KG1 (cell line): ENCODE measurements around the gene CCDC180.
"Not testable (repeated sequence)": the region's sequence is repeated elsewhere in the genome, so short reads cannot be mapped to it uniquely, and the experiment has no call there.

ENCODE experiments used
- DNase-seq: peaks from one replicate; lab custom pipeline; 2025; lab: John Stamatoyannopoulos, UW

Gene CCDC180

DNA sequence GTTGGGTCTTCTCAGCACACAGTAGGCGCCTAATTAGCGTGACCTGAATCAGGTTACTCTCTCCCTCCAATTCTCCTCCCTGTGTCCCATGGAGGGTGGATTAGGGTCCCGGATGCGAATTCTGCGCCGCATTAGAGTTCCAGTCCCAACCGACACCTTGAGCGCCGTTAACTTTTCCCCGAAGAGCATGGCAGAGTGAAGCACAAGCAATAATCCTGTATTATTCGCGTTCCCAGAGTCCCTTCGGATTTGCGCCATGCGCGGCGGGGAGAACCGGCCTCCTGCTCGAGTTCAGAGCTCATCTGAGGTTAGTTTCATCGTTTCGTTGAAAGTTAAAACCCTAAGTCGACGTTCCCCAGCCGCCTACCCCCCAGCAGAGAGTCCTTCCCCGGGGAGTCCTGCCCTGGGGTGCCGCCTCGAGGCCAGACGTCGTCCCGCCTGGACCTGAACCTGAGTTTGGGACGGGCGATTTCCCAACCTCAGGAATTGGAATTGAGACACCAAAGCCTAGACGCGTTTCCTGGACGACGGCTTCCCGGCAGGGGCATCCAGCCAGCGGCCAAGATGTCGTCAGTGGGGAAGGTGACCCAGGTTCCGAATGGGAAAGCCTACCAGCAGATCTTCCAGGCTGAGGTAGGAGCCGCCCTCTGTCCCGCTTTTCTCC, at the start of gene CCDC180:
CCDC180 (plus strand) TSS at position 160 of the 664 bp plus-strand sequence; CDS start at position 565, 405 bp downstream.
- DNase-seq, result no peak

DNA sequence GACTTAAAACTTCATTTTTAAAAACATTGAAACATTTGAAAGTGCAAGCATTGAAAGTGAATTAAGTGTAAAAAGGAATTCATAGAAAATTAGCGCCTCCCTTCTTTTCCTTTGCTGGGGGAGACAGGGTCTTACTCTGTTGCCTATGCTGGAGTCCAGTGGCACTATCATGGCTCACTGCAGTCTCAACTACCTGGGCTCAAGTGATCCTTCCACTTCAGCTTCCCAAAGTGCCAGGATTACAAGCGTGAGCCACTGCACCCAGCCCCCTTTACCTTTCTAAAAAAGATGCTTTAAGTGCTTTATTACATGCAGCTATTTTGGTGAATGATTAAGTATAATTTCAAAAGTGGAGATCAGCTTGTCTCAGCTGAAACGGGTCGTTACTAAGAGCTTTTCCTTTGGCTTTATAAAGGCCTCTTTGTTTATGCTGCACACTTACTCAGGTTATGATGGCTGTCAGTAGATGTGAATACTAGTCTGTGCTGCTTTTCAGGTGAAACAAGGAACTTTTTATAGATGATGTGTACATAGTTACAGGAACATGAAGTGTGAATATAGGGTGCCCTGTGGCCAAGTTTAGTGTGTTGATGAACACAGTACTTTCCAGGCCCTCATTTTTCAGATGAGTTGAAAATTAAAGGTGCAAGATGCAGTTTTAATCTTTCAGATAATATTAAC, 47.5 kb upstream of the CCDC180 start:
- not testable (repeated sequence) for DNase-seq

DNA sequence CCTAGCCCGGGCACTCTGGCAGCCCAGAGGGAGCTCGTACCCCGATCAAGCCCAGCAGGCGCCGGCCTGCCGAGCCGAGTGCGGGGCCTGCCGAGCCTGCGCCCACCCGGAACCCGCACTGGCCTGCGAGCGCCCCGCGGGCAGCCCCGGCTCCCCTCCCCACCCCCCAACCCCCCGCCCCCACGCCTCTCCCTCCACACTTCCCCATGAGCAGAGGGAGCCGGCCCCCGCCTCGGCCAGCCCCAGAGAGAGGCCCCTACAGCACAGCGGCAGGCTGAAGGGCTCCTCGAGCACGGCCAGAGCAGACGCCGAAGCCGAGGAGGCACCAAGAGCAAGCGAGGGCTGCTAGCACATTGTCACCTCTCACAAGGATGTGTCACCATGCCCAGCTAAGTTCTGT, 36.2 kb upstream of the CCDC180 start:
- DNase-seq, result no peak

DNA sequence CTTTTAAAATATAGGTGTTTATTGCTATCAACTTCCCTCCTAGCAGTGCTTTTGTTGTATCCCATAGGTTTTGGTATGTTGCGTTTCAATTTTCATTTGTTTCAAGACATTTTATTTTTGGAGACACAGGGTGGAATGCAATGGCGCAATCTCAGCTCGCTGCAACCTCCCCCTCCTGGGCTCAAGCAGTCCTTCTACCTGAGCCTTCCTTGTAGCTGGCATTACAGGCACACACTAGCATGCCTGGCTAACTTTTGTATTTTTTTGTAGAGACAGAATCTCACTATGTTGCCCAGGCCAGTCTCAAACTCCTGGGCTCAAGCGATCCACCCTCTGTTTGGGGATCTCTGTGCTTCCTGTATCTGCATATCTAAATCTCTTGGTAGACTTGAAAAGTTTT, 35.4 kb upstream of the CCDC180 start:
- DNase-seq, result no peak

DNA sequence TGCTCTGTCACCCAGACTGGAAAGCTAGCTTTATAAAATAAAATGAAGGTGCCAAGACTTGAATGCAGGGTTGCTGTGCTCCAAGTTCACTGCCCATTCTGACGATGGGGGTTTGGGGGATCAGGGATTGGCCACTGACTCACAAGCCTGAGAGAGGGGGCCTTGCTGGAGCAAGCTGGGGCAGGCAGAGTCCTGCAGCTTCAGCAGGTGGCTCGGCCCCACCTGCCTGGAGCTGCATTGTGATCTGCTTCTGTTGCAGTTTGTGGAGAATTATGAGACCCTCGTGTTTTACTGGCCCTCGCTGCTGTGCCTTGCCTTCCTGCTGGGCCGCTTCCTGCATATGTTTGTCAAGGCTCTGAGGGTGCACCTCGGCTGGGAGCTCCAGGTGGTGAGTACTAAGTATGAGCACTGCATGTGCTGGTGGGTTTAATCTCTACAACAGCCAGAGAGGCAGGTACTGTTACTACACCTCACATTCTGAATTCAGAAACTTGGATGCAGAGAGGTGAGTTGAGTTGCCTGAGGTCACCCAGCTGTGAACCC, 31.1 kb upstream of the CCDC180 start:
- no peak for DNase-seq

DNA sequence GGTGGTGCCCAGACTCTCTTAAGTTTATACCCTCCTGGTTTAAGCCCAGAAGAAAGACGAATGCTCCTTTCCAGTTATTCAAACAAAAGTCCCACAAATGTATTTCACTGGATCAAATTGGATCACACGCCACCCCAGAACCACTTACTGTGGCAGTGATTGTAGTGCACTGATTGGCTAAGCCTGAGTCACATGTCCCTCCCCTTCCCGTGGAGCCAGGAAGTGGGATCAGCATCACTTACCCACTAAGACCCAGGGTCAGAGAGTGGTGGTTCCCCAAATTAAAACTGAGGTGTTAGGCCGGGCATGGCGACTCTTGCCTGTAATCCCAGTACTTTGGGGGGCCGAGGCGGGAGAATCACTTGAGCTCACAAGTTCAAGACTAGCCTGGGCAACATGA, 29.5 kb upstream of the CCDC180 start:
- DNase-seq, result no peak

DNA sequence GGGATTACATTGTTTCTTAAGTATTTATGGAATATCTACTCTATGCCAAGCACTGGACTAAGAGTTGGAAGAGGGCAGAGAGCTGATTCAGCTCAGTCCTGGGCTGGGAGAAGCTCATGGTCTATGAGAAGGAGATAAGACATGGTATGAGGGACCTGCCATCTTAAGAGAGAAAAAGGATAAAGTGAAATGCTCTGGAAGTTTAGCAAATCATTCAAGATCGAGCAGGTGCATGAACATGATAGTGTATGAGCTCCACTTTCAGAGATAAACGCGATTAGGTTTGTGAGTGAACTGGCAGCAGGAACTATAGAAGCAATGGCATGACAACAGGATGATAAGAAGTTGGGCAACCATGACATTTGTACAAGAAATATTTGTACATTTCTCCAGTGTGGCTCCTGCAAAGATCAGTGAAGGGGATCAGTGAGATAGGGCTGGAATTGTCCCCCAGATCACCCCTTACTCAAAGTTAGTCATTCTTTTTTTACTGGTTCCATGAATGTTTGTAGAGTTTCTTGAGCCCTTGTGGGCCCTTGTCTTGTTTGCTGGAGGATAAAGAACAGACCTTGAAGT, 26.6 kb upstream of the CCDC180 start:
- DNase-seq, result no peak

DNA sequence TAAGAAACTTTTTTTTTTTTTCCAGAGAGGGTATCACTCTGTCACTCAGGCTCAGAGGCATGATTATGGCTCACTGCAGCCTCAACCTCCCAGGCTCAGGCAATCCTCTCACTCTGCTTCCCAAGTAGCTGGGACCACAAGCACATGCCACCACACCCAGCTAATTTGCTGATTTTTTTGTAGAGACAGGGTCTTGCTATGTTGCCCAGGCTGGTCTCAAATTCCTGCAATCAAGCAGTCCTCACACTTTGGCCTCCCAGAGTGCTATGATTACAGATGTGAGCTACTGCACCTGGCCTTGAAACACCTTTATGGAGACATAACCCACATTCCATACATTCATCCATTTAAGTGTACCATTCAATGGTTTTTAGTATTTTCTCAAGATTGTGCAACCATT, 23.7 kb upstream of the CCDC180 start:
- DNase-seq, result no peak

DNA sequence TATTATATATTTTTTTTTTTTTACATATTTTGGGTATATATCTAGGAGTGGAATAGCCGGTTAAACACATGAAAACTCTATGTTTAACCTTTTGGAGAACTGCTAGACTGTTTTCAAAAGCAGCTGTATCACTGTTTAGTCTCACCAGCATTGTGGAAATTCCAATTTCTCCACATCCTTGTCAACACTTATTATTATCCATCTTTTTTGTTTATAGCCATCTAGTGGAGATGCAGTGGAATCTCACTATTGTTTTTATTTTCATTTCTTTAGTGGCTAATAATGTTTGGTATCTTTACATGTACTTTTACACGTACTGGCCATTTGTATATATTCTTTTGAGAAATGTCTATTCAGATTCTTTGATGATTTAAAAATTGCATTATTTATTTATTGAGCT, 22.7 kb upstream of the CCDC180 start:
- DNase-seq, result no peak

DNA sequence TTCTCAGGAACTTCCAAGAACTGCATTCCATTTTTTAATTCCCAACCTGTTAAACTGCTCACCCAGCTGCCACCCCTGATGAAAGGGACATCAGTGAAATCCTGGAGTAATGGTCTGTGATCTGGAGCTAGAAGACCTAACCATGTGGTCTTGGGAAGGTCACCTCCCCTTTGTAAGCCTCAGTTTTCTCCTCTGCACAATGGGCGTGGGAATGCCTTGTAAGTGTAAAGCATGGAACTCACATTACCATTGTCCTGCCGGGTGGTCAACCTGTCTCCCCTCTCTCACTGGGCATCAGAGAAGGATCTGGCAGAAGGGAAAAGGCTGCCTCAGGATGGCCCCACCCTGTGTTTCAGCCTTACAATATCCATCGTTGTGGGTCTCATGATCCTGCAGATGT, 15.3 kb upstream of the CCDC180 start:
- DNase-seq, result no peak

DNA sequence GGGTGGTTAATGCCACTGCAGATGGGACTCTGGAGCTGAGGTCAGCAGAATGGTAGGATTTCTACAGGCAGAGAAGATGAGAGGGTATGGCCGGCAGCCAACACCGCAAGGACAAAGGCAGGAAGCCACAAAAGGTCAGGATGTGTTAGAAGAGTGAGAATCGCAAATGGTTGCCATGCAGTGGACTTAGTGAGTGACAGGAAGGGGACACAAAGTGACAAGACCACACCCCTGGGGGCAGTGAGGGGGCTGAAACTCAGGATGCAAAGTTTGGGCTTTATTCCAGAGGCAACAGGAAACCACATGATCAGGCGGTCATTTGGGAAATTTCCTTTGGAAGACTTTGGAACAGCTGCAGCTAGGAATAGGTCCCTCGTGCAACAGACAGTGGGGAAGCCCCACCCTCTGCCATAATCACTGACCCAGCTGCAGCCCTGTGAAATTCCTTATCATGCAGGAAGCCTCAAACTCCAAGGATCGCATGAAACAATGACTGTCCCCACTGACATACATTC, 14.2 kb upstream of the CCDC180 start:
- DNase-seq, result no peak

DNA sequence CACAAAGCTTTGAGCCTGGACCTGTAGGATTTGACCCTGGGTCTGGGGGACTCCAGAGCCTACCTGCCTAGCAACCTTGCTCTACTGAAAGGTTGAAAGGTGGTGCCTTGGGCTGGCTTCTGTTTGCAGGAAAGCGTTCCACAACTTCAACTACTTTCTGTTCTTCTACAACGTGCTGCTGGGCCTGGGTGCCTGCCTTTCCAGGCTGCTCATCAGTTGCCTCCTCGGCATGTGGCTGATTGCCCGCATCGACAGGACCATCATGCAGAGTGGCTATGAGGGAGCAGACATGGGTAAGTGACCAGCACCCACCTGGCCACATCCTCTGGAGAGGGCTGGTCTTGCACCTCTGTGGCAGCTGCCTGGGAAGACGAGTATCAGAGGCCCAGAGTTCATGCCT, 13.6 kb upstream of the CCDC180 start:
- no peak for DNase-seq

DNA sequence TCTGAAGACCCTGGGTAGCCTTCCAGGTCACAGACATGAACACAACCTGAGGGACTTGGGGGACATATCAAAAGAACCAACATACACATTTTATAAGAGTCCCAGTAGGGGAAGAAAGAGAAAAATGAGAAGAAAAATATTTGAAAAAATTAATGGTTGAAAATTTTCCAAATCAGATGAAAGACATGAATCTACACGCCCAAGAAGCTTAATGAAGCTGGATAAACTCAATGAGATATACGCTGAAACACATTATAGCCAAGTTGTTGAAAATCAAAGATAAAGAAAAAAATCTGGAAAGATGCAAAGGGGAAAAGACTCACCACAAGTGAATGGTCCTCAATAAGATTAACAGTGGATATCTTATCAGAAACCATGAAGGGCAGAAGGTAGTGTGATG, 9.6 kb upstream of the CCDC180 start:
- DNase-seq, result no peak

DNA sequence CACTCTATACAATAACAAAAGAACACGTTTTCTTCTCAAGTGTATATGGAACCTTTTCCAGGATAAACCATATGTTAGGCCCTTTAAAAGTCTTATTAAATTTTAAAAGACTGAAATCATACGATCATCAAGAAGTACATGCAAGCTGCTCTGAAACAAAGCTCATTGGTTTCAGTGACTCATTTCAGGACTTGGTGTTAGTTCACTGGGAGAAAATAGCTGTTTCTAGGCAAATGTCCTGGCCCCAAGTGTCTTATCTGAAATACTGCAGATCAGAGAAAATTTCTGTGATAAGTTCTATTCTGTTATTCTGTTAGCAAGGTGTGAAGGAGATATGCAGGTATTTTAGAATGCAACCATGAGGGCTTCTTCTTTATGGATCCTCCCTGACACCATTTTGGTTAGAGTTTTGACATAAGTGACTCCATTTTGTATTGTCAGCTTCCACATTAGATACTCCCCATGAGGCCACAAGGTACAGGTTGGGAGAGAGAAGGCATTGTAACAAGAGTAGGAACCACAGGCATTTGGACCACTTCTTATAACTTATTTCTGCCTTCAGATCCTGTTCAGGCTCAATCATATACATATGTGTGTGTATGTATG, 7.5 kb upstream of the CCDC180 start:
- DNase-seq, result no peak

DNA sequence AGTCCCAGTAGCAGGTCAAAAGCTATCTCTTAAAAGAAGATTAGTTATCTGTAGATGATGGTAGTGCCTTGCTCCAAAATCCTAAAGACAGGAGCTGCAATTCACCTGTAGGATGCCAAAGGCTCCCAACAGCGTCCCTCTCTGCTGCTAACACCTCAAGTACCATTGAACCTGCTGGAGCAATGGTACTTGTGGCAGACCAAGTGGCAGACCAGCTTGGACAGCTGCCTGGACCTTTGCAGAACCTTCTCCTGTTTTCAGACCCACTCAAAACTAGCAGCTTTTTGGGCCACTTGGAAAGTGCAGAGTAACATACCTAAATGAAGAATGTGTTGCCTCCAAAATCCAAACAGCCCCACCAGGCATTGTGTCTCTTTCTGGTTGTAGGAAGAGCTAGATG, 6.9 kb upstream of the CCDC180 start:
- no peak for DNase-seq

DNA sequence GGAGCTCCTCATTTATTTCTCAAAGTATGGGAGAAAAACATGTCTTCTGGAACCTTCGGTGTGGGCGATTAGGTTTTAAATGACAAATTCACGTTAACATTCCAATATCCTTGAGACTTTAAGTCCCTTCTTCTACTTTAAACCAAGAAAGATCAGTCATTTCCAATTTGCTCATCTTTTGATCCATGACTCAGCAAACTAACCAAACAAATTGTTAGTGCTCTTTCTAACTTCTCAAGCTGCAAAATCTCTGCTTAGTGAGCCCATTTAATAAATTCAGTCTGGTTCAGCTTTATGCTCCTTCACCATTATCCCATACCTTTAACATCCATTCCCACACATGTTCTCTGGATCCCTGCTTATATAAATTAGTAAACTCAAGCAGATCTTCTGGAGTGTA, 5.5 kb upstream of the CCDC180 start:
- no peak for DNase-seq

DNA sequence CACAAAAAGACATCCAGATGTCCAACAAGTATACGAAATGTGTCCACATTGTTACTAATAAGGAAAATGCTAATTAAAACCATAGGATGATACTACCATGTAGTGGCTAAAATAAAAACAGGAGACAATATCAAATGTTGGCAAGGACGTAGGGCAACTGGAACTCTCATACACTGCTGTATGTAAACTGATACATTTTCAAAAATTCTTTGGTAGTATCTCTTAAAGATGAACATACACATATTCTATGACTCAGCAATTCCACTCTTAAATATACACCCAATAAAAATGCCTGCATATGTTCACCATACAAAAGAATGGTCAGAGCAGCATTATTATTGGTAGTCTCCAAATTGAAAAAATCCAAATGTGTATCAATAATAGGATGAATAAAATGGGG, 2.9 kb upstream of the CCDC180 start:
- DNase-seq, result no peak

DNA sequence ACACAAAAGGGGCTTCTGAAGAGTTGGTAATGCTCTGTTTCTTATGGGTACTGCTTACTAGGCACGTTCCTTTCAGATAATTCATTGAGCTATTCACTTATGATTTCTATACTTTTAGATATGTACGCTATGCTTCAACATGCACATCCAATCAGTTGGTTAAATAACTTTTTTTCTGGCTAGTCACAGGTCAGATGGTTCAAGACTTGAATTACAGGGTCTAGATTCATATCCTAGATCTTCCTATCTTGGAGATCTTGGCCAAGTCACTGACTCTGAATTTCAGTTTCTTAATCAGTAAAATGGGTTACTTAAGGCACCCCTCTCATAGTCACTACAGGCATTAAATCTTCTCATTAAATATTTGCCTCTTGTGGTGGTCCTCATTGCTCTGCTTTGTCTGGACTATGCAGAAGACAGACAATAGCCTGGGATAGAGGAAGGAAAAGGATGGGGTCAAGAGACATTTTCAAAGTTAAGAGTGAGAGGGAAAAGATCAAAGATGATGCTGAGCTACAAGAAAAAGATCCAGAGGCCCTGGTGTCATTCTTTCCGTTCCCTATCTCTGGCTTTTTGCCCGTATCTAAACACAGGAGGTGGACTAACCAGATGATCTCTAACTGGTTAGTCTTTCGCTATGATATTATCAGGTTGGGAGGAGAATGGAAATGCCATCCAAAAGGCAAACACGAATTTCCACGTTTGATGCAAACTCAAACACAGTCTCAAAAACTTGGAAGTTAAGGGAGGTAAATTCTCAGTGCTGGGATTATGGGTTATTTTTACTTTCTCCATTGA, 1.8 kb upstream of the CCDC180 start:
- no peak for DNase-seq

DNA sequence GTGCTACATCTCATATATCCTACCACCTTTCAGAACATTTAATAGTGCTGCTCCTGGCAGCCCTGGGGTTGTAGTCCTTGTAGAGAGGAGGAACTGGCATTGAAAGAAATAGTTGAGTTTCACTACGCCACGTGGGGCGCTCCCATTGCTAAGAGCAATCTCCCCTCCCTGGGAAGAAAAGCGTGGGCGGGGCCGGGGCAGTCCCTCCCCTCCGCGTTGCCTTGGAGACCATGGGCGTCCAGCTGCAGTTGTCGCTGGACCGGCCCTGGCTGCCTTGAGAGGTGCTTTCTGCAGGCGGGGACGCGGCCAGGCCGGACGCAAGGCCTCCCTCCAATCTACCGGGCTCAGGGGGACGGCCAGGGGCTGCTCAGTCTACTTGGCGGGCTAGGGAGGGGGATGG, 368 bp upstream of the CCDC180 start:
- DNase-seq, result no peak

DNA sequence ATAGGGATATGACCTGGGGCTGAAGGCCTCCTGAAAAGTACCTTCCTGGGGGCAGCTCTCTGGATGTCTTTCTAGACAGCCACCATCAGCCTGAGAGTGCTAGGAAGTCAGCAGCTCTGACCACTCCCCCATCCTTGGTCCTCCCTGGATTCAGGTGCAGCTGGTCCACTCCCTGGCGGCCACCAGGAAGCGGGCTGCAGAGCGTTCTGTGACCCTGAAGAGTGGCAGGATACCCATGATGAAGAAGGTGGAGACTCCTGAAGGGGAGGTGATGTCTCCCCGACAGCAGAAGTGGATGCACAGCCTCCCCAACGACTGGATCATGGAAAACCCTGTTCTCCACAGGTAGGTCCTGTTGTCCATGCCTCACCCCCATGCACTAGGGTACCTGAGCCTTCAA, 1.8 kb downstream of the CCDC180 start:
- DNase-seq, result no peak

DNA sequence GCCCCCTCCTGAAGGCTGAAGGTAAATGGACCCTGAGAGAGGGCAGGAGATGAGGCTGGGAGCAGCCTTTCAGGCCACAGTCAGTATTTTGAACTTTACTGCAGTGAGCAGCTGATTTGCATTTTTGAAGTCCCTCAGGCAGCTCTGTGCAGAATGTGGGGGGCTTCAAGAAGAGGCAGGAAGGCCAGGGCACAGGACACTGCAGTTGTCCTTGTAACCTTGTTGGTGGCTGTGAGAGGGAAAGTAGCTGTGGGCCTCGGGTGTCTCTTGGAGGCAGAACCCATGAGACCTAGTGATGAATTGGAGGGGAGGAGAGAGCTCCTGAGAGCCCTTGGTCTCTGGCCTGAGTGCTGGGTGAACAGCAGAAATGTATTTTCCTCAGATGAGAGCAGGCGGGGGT, 2.6 kb downstream of the CCDC180 start:
- DNase-seq, result no peak

DNA sequence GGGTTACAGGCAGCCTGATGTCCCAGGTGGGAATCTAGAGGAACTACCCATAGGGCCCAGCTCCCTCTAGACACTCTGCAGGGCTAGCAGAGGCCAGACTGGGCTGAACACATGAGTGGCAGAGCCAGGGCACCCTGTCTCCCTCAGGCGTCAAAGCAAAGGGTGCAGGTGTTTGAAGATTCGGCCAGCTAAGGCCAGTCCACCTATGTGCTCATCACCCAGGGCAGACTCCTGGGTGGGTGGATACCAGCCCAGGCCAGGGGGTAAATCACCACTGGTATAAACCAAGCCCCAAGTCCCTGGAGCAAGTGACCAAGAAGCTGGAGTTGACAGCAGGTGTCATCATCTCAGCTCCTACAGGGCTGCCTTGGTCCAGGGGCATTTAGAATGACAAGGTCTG, 3.4 kb downstream of the CCDC180 start:
- DNase-seq, result no peak
